ENCODE data around the gene ZSCAN22.

DNA sequence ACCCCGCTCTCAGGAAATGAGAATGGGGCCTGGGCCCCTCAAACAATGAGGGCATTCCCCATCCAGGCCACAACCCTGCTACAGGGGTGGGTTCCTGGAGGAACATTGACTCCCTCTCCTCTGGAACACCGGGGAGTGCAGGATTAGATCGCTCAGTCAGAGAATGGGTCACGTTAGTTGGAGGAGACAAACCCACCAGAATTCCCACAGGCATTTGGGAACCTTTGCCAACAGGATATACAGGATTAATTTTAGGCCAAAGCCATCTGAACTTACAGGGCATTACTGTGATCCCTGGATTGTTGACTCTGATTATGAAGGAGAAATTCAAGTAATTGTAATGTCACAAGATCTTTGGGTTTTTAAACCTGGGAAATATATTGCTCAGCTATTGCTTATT lies 19.1 kb upstream of the ZSCAN22 start:
- TF ChIP-seq POLR2AphosphoS5 (IDR thresholded peaks at IDR 0.05; ENCODE audit: low read depth, low read length) (no peak), POLR2A (IDR thresholded peaks at IDR 0.05; ENCODE audit: low read depth, low read length) (no peak)

All from GM12892 (cell line).